Measurements from ENCODE around the gene TLK1. TPM values are rescaled to one million over a fixed set of nuclear protein-coding genes. Genes with fewer than 3 reads are reported as not detected.

The TLK1 gene
- total RNA-seq, 1 donor from 2014 or later, result 26.3 TPM

DNA sequence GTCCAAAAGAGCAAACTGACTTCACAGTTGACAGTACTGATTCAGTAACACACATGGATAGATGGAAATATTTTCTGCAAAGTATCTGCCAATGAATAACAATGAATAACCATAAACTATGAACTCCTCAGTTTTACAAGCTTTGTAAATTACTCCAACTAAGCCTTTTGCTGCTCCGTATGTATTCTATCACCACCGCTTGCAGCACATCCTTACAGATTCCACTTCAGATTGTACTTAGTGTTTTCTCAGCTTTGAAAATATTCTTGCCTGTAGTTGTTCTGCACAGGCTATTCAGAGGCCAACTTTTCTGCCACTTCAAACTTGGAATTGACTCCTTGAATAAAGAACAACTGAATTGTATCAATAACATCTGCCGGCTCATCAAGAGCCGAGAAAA, 36.2 kb downstream of the TLK1 start:
- Histone ChIP-seq H3K36me3 (no peaks in the 10 kb centered on the region), H3K9me3 (replicated peaks) (no peaks in the 10 kb centered on the region), H3K4me3 (no peak overlapping the region), H3K27me3 (ENCODE audit: low read depth) (no peaks in the 10 kb centered on the region), H3K27ac (replicated peaks) (no peak overlapping the region), H3K4me1 (peaks cover 21% of the 10 kb centered on the region)
- TF ChIP-seq, protein P1, sequence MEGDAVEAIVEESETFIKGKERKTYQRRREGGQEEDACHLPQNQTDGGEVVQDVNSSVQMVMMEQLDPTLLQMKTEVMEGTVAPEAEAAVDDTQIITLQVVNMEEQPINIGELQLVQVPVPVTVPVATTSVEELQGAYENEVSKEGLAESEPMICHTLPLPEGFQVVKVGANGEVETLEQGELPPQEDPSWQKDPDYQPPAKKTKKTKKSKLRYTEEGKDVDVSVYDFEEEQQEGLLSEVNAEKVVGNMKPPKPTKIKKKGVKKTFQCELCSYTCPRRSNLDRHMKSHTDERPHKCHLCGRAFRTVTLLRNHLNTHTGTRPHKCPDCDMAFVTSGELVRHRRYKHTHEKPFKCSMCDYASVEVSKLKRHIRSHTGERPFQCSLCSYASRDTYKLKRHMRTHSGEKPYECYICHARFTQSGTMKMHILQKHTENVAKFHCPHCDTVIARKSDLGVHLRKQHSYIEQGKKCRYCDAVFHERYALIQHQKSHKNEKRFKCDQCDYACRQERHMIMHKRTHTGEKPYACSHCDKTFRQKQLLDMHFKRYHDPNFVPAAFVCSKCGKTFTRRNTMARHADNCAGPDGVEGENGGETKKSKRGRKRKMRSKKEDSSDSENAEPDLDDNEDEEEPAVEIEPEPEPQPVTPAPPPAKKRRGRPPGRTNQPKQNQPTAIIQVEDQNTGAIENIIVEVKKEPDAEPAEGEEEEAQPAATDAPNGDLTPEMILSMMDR (IDR thresholded peaks at IDR 0.05; ENCODE audit: borderline replicate concordance), result no peak
- intact Hi-C loops (cut with micrococcal nuclease), result no loop called here
- no peak for DNase-seq

DNA sequence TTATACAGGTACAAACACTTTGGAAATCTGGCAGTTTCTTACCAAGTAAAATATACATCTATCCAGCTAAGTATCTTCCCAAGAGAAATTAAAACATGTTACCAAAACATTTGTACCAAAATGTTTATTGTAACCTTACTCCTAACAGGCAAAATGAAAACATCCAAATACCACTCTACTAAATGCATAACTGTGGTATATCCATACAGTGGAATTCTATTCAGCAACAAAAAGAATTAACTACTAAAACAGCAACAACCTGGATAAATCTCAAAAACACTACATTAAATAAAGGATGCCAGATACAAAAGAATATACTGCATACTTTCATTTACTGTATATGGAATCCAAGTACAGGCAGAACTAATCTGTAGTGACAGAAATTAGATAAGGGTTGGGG, 51.1 kb downstream of the TLK1 start:
- no peaks in the 10 kb centered on the region for H3K27me3 ChIP-seq (ENCODE audit: low read depth)
- H3K36me3 ChIP-seq, result no peaks in the 10 kb centered on the region
- no peak overlapping the region for H3K4me3 ChIP-seq
- intact Hi-C loops (cut with micrococcal nuclease), result no loop called here
- H3K27ac ChIP-seq (replicated peaks), result no peak overlapping the region
- no peak for DNase-seq
- H3K4me1 ChIP-seq, result peaks cover 8% of the 10 kb centered on the region
- TF ChIP-seq, protein P1 (IDR thresholded peaks at IDR 0.05; ENCODE audit: borderline replicate concordance), result no peak
- H3K9me3 ChIP-seq (replicated peaks), result peaks cover 5% of the 10 kb centered on the region

DNA sequence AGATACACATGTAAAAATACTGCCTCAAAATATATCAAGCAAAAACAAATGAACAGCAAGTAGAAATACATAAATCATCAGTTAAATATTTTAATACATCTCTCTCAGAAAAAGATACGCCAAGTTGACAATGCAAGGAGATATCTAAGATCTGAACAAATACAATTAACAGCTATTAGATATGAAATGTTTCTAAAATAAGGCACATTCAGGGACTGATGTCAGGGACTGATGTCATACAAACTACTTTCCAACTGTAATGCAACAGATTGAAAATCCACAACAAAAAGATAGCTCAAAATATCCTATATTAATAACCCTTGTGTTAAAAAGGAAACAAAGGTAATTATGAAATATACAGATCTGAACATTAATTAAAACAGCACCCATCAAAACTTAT, 51.7 kb downstream of the TLK1 start:
- intact Hi-C loops (cut with micrococcal nuclease), result no loop called here
- Histone ChIP-seq H3K4me3 (no peak overlapping the region), H3K27ac (replicated peaks) (no peak overlapping the region), H3K27me3 (ENCODE audit: low read depth) (no peaks in the 10 kb centered on the region), H3K36me3 (no peaks in the 10 kb centered on the region), H3K4me1 (peaks cover 8% of the 10 kb centered on the region), H3K9me3 (replicated peaks) (peaks cover 5% of the 10 kb centered on the region)
- TF ChIP-seq, protein P1 (IDR thresholded peaks at IDR 0.05; ENCODE audit: borderline replicate concordance), result no peak
- no peak for DNase-seq

DNA sequence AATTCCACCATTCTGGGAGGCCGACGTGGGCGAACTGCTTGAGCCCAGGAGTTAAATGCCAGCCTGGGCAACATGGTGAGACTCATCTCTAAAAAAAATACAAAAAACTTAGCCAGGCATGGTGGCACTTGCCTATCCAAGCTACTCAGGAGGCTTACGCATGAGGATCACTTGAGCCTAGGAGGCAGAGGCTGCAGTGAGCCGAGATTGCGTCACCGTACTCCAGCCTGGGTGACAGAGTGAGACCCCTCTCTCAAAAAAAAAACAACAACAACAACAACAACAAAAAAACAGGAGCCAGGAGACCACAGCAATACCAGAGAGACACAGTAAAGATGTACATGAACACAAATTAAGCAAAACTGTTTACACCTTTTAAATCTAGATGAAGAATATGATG, 52.9 kb downstream of the TLK1 start:
- no peaks in the 10 kb centered on the region for H3K36me3 ChIP-seq
- H3K4me3 ChIP-seq, result no peak overlapping the region
- H3K4me1 ChIP-seq, result peaks cover 8% of the 10 kb centered on the region
- no peak overlapping the region for H3K27ac ChIP-seq (replicated peaks)
- intact Hi-C loops (cut with micrococcal nuclease), result no loop called here
- TF ChIP-seq, protein P1 (IDR thresholded peaks at IDR 0.05; ENCODE audit: borderline replicate concordance), result no peak
- H3K9me3 ChIP-seq (replicated peaks), result peaks cover 5% of the 10 kb centered on the region
- H3K27me3 ChIP-seq (ENCODE audit: low read depth), result no peaks in the 10 kb centered on the region
- no peak for DNase-seq

DNA sequence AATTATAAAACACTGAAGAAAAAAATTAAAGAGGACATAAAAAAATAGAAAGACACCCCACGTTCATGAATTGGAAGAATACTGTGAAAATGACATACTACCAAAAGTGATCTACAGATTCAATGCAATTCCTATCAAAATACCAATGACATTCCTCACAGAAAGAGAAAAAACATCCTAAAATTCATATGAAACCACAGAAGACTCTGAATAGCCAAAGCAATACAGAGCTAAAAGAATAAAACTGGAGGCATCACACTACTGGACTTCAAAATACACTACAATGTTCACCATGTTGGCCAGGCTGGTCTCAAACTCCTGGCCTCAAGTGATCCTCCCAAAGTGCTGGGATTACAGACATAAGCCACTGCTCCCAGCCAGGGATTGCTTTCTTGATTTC, 56.3 kb downstream of the TLK1 start:
- H3K9me3 ChIP-seq (replicated peaks), result peaks cover 18% of the 10 kb centered on the region
- intact Hi-C loops (cut with micrococcal nuclease), result no loop called here
- H3K27me3 ChIP-seq (ENCODE audit: low read depth), result no peaks in the 10 kb centered on the region
- H3K4me1 ChIP-seq, result peaks cover 5% of the 10 kb centered on the region
- no peak overlapping the region for H3K27ac ChIP-seq (replicated peaks)
- TF ChIP-seq, protein P1 (IDR thresholded peaks at IDR 0.05; ENCODE audit: borderline replicate concordance), result no peak
- H3K36me3 ChIP-seq, result peaks cover 15% of the 10 kb centered on the region
- DNase-seq, result no peak
- H3K4me3 ChIP-seq, result no peak overlapping the region

DNA sequence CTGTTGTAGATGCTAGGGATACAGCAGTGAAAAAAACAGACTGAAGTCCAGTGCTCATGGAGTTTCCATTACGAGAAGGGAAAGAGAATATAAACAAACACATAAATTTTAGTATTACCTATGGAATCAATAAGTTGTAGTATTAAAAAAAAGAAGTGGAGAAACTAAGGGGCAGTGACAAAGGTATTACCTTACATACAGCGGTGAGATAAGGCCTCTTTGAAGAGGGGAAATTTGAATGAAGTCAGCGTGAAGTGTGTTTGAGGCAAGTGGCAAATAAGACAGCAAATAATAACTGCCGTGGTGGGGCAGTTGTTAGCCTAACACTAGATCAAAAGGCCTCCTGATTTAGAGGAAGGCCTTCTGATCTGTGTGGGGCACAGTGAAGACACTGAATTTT, 57.9 kb downstream of the TLK1 start:
- TF ChIP-seq, protein P1 (IDR thresholded peaks at IDR 0.05; ENCODE audit: borderline replicate concordance), result no peak
- Histone ChIP-seq H3K36me3 (peaks cover 22% of the 10 kb centered on the region), H3K4me3 (no peak overlapping the region), H3K4me1 (no peaks in the 10 kb centered on the region), H3K9me3 (replicated peaks) (peaks cover 34% of the 10 kb centered on the region), H3K27ac (replicated peaks) (no peak overlapping the region), H3K27me3 (ENCODE audit: low read depth) (no peaks in the 10 kb centered on the region)
- intact Hi-C loops (cut with micrococcal nuclease), result no loop called here
- DNase-seq, result no peak

Measured in left ventricle myocardium inferior (tissue), 1 donor.